ENCODE data around the gene EIF2AK3.

EIF2AK3 gene

DNA sequence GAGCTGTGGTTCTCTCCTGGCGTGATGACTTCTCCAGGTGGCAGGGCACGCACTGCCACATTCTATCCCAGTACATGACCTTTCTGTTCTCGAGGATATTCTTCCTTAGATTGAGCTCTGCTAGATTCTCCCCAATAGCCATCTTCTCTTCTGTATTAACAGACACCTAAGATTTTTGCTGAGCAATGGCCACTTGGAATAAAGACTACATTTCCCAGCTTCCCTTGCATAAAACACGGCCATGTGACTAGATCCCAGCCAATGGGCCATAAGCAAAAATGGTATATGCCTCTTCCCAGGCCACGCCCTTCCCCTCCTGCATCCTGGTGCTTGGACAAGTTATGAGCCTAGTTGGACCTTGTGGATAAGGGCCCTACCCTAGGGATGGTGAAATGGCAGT is 82.1 kb downstream of the EIF2AK3 start (continued):
- TF ChIP-seq, protein P1, sequence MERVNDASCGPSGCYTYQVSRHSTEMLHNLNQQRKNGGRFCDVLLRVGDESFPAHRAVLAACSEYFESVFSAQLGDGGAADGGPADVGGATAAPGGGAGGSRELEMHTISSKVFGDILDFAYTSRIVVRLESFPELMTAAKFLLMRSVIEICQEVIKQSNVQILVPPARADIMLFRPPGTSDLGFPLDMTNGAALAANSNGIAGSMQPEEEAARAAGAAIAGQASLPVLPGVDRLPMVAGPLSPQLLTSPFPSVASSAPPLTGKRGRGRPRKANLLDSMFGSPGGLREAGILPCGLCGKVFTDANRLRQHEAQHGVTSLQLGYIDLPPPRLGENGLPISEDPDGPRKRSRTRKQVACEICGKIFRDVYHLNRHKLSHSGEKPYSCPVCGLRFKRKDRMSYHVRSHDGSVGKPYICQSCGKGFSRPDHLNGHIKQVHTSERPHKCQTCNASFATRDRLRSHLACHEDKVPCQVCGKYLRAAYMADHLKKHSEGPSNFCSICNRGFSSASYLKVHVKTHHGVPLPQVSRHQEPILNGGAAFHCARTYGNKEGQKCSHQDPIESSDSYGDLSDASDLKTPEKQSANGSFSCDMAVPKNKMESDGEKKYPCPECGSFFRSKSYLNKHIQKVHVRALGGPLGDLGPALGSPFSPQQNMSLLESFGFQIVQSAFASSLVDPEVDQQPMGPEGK (CRISPR knock-in tag; IDR thresholded peaks at IDR 0.05; ENCODE audit: borderline replicate concordance), result no peak
- TF ChIP-seq GLIS3 (CRISPR knock-in tag; IDR thresholded peaks at IDR 0.05) (no peak), TCF4 (CRISPR knock-in tag; IDR thresholded peaks at IDR 0.05; ENCODE audit: borderline replicate concordance) (no peak), ZFP30 (CRISPR knock-in tag; IDR thresholded peaks at IDR 0.05) (no peak), ISL1 (CRISPR knock-in tag; IDR thresholded peaks at IDR 0.05) (no peak), PPARA (CRISPR knock-in tag; IDR thresholded peaks at IDR 0.05; ENCODE audit: borderline replicate concordance) (no peak), ZNF565 (CRISPR knock-in tag; conservative IDR thresholded peaks at IDR 0.05; ENCODE audit: low read depth) (no peak), ZC3H10 (CRISPR knock-in tag; IDR thresholded peaks at IDR 0.05) (no peak), ESRRG (CRISPR knock-in tag; IDR thresholded peaks at IDR 0.05) (no peak)

DNA sequence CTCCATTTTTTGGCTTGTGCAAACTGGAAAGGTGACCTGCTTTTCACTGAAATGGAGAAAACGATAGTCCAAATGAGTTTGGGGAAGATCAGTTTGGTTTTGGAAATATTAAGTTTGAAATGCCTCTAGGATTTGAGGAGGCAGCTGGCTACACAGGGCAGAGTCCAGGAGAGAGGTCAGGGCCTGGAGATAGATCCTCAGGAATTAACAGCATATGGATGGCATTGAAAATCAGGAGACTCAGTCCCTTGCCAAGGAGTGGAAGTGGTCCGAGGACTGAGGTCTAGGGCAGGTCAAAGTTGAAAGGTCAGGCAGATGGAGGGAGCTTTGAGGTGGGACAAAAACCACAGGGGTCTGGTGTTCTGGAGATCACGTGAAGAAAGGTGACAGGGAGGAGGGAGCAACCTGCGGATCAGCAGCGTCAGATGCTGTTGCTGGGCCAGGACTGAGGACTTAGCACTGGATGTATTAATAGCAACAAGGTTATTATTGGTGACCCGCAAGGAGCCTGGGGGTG is 83.7 kb downstream of the EIF2AK3 start:
- TF ChIP-seq ZFP30 (CRISPR knock-in tag; IDR thresholded peaks at IDR 0.05), result no peak
- TF ChIP-seq TOX (CRISPR knock-in tag; IDR thresholded peaks at IDR 0.05; ENCODE audit: borderline replicate concordance), result no peak
- ATAC-seq, result no peak

GRCh38 chr2:88542668-88543067 is 84.6 kb downstream of the EIF2AK3 start:
- TF ChIP-seq ZNF8 (CRISPR knock-in tag; IDR thresholded peaks at IDR 0.05) (no peak), ZFP30 (CRISPR knock-in tag; IDR thresholded peaks at IDR 0.05) (no peak), OSR1 (CRISPR knock-in tag; IDR thresholded peaks at IDR 0.05) (no peak), CSDC2 (CRISPR knock-in tag; IDR thresholded peaks at IDR 0.05) (no peak), SNAI2 (CRISPR knock-in tag; IDR thresholded peaks at IDR 0.05) (no peak), ZNF70 (CRISPR knock-in tag; IDR thresholded peaks at IDR 0.05) (no peak), ZFP3 (CRISPR knock-in tag; IDR thresholded peaks at IDR 0.05) (no peak), TSHZ2 (CRISPR knock-in tag; IDR thresholded peaks at IDR 0.05) (no peak), ZNF565 (CRISPR knock-in tag; conservative IDR thresholded peaks at IDR 0.05; ENCODE audit: low read depth) (no peak), ISL1 (CRISPR knock-in tag; IDR thresholded peaks at IDR 0.05) (no peak), CREB5 (CRISPR knock-in tag; IDR thresholded peaks at IDR 0.05; ENCODE audit: low read depth) (no peak), RARB (CRISPR knock-in tag; IDR thresholded peaks at IDR 0.05) (no peak), ESRRG (CRISPR knock-in tag; IDR thresholded peaks at IDR 0.05) (no peak), ARNTL (CRISPR knock-in tag; IDR thresholded peaks at IDR 0.05; ENCODE audit: borderline replicate concordance, low read depth) (no peak)
- TF ChIP-seq, protein P2, sequence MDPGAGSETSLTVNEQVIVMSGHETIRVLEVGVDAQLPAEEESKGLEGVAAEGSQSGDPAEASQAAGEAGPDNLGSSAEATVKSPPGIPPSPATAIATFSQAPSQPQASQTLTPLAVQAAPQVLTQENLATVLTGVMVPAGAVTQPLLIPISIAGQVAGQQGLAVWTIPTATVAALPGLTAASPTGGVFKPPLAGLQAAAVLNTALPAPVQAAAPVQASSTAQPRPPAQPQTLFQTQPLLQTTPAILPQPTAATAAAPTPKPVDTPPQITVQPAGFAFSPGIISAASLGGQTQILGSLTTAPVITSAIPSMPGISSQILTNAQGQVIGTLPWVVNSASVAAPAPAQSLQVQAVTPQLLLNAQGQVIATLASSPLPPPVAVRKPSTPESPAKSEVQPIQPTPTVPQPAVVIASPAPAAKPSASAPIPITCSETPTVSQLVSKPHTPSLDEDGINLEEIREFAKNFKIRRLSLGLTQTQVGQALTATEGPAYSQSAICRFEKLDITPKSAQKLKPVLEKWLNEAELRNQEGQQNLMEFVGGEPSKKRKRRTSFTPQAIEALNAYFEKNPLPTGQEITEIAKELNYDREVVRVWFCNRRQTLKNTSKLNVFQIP (CRISPR knock-in tag; IDR thresholded peaks at IDR 0.05; ENCODE audit: borderline replicate concordance, low read depth), result no peak
- ATAC-seq, result no peak

- no peak for ATAC-seq
- TF ChIP-seq CREB5 (CRISPR knock-in tag; IDR thresholded peaks at IDR 0.05; ENCODE audit: low read depth), result no peak
- no peak for TF ChIP-seq ZFP30 (CRISPR knock-in tag; IDR thresholded peaks at IDR 0.05)
- TF ChIP-seq BACH2 (CRISPR knock-in tag; IDR thresholded peaks at IDR 0.05; ENCODE audit: borderline replicate concordance), result no peak
- TF ChIP-seq CSDC2 (CRISPR knock-in tag; IDR thresholded peaks at IDR 0.05), result no peak
- no peak for TF ChIP-seq ESRRG (CRISPR knock-in tag; IDR thresholded peaks at IDR 0.05)
- TF ChIP-seq, protein P2 (CRISPR knock-in tag; IDR thresholded peaks at IDR 0.05; ENCODE audit: borderline replicate concordance, low read depth), result no peak
Observed at GRCh38 chr2:88540346-88540745, 86.9 kb downstream of the EIF2AK3 start.
